Effector memory CD8-positive, alpha-beta T cell (primary cell): Measurements from ENCODE around the gene OPCML.

Source experiments
- ATAC-seq: fragments of 150-1000 bp; cut with Tn5 transposase; replicated peaks from 2 replicates; pipeline ENCODE4 v1.10.0; 2021; ENCODE audit warnings: mild to moderate bottlenecking, moderate library complexity
- DNase-seq, 3 experiments: peaks; one replicate each; pipeline ENCODE4 v3.0.0; 2021
- H3K27ac Mint-ChIP-seq, 2 donors: one replicate each; pipeline ENCODE4 v1.8.0; 2022; ENCODE audit warnings: mild to moderate bottlenecking in 2 of 2, mixed read lengths in 2 of 2, moderate library complexity in 2 of 2
- H3K27me3 Mint-ChIP-seq, 2 donors: one replicate each; pipeline ENCODE4 v1.8.0; 2022; ENCODE audit warnings: mixed read lengths in 2 of 2
- H3K36me3 Mint-ChIP-seq: one replicate; pipeline ENCODE4 v1.8.0; 2022; ENCODE audit warnings: mild to moderate bottlenecking, moderate library complexity, mixed read lengths; ENCODE audit not compliant: insufficient read depth
- H3K4me1 Mint-ChIP-seq, 2 donors: one replicate each; pipeline ENCODE4 v1.8.0; 2022; ENCODE audit warnings: low read depth in 2 of 2, mixed read lengths in 2 of 2
- H3K4me3 Mint-ChIP-seq, 2 donors: one replicate each; pipeline ENCODE4 v1.8.0; 2022; ENCODE audit warnings: mild to moderate bottlenecking in 2 of 2, mixed read lengths in 2 of 2, moderate library complexity in 2 of 2
- H3K9me3 Mint-ChIP-seq, 2 donors: one replicate each; pipeline ENCODE4 v1.8.0; 2022; ENCODE audit warnings: mixed read lengths in 2 of 2

The OPCML gene

DNA sequence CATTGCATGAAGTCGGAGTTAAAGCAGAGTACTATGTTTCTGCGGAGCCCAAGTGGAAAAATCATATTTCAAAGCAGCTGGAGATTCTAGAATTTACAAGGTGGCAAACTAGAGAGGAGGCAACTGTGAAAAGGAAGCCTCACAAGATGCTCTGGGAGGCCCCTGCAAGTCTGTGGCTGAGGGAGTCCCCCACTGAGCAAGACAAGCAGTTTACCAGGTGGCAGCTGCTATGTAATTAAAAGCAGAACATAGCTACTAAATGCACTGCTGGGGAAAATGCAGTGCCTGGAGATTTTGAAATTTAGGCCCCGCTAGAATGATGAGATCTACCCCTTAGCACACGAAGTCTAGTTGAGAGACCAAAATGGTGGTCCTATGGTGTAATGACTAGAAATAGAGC lies 728.0 kb downstream of the OPCML start:
- DNase-seq: no peak
- no peaks in the 10 kb centered on the region for H3K36me3 Mint-ChIP-seq
- ATAC-seq: no peak
- H3K27ac Mint-ChIP-seq: no peak overlapping the region
- no peaks in the 10 kb centered on the region for H3K4me1 Mint-ChIP-seq
- H3K27me3 Mint-ChIP-seq: peaks cover 0 to 16% of the 10 kb centered on the region in 2 donors
- H3K4me3 Mint-ChIP-seq: no peak overlapping the region
- peaks cover 0 to 5% of the 10 kb centered on the region in 2 donors for H3K9me3 Mint-ChIP-seq

- no peak for ATAC-seq
- H3K4me1 Mint-ChIP-seq: no peaks in the 10 kb centered on the region
- no peak overlapping the region for H3K4me3 Mint-ChIP-seq
Observed at GRCh38 chr11:132803436-132803835, 728.9 kb downstream of the OPCML start.

DNA sequence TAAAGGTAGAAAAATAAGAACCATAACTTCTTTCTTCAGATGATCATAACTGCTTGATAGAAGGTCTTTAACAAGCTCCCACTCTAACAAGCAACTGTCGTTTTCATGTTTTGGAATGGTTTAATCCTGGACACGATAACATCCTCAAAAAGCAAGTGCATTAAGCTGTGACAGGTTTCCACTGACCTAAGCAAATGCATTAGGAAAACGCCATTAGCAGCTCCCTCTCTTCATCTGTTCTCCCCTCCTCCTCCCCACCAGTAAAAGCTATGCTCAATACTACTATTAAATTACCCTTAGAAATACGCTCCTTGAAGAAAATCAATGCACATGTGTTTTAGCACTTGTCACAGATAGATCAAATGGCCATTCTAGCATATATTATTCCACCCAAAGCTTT lies 729.4 kb downstream of the OPCML start:
- Mint-ChIP-seq H3K27me3 (peaks cover 0 to 16% of the 10 kb centered on the region in 2 donors), H3K27ac (no peak overlapping the region), H3K36me3 (no peaks in the 10 kb centered on the region), H3K4me3 (no peak overlapping the region), H3K4me1 (no peaks in the 10 kb centered on the region), H3K9me3 (peaks cover 0 to 6% of the 10 kb centered on the region in 2 donors)
- no peak for DNase-seq
- ATAC-seq: no peak

More at GRCh38 chr11:132803436-132803835, 728.9 kb downstream of the OPCML start:
- DNase-seq: no peak
- Mint-ChIP-seq H3K36me3 (no peaks in the 10 kb centered on the region), H3K9me3 (peaks cover 0 to 6% of the 10 kb centered on the region in 2 donors), H3K27ac (no peak overlapping the region), H3K27me3 (peaks cover 0 to 16% of the 10 kb centered on the region in 2 donors)

DNA sequence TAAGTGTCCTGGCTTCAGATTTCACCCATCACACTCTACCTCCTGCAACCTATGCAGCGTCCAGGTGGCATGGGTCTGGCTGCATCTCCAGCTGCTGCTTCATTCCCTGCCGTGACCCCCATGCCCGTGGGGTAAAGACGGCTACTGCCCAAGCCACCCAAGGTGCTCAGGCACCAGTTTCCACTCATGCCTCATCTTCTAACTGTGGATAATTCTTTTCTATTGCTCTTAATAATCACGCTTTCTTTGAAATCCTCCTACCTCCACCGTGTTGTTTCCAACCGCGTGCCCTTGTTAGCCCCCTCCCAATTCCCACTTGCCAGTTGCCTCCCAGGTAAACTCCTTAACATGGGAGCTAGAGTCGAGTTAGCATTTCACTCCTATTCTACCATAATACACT lies 738.5 kb downstream of the OPCML start:
- H3K27ac Mint-ChIP-seq: no peak overlapping the region
- no peaks in the 10 kb centered on the region for H3K36me3 Mint-ChIP-seq
- DNase-seq: no peak
- H3K4me3 Mint-ChIP-seq: no peak overlapping the region
- peaks cover 0 to 7% of the 10 kb centered on the region in 2 donors for H3K27me3 Mint-ChIP-seq
- no peaks in the 10 kb centered on the region for H3K4me1 Mint-ChIP-seq
- peaks cover 0 to 4% of the 10 kb centered on the region in 2 donors for H3K9me3 Mint-ChIP-seq
- ATAC-seq: no peak

GRCh38 chr11:132792341-132793140 lies 739.8 kb downstream of the OPCML start:
- no peak overlapping the region for H3K27ac Mint-ChIP-seq
- no peak for DNase-seq
- no peaks in the 10 kb centered on the region for H3K36me3 Mint-ChIP-seq
- H3K9me3 Mint-ChIP-seq: peaks cover 0 to 4% of the 10 kb centered on the region in 2 donors
- H3K27me3 Mint-ChIP-seq: peaks cover 0 to 7% of the 10 kb centered on the region in 2 donors
- ATAC-seq: no peak
- no peaks in the 10 kb centered on the region for H3K4me1 Mint-ChIP-seq
- no peak overlapping the region for H3K4me3 Mint-ChIP-seq

DNA sequence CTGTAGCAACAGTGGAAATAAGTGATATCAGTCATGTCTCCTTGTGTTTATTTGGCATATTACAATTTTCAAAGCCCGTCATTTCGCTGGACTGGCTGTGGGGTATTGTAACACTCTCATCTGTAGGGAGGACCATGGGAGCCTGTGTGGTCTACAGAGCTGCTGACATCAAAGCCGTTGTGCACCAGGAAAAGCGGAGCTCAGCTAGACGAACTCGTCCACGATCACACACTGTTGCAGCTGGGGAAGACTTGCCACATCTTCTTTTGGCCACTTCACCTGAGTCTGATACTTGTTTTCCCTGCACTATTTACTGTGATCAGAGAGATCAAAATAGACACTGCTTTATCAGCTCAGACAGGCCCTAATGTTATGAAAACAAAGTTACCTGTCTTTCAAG lies 741.3 kb downstream of the OPCML start:
- no peaks in the 10 kb centered on the region for H3K36me3 Mint-ChIP-seq
- no peak for ATAC-seq

DNA sequence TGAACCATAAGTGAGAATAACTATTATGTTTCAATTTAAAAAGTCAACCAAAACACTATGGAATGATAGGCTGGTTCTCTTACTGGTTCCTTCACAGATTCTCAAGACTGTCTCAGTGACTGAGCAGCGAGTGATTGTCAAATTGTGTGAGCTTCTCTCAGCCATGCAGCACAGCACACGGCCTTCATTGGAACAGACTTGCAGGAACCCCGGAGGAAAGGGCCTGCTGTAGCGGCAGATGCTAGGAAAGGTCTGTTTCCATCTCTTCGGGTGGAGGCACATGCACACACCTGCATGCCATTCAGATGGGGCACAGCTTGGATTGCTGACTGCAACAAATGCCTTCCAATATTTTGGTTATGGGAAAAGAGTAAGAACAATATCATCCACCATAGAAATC lies 741.8 kb downstream of the OPCML start:
- Mint-ChIP-seq H3K27ac (no peak overlapping the region), H3K9me3 (peaks cover 0 to 4% of the 10 kb centered on the region in 2 donors), H3K36me3 (no peaks in the 10 kb centered on the region), H3K4me1 (no peaks in the 10 kb centered on the region), H3K4me3 (no peak overlapping the region), H3K27me3 (peaks cover 0 to 7% of the 10 kb centered on the region in 2 donors)
- DNase-seq (no peak), ATAC-seq (no peak)

More for the DNA sequence above, 741.3 kb downstream of the OPCML start:
- H3K4me3 Mint-ChIP-seq: no peak overlapping the region
- H3K27ac Mint-ChIP-seq: no peak overlapping the region
- H3K4me1 Mint-ChIP-seq: no peaks in the 10 kb centered on the region
- peaks cover 0 to 7% of the 10 kb centered on the region in 2 donors for H3K27me3 Mint-ChIP-seq
- DNase-seq: no peak
- peaks cover 0 to 4% of the 10 kb centered on the region in 2 donors for H3K9me3 Mint-ChIP-seq

DNA sequence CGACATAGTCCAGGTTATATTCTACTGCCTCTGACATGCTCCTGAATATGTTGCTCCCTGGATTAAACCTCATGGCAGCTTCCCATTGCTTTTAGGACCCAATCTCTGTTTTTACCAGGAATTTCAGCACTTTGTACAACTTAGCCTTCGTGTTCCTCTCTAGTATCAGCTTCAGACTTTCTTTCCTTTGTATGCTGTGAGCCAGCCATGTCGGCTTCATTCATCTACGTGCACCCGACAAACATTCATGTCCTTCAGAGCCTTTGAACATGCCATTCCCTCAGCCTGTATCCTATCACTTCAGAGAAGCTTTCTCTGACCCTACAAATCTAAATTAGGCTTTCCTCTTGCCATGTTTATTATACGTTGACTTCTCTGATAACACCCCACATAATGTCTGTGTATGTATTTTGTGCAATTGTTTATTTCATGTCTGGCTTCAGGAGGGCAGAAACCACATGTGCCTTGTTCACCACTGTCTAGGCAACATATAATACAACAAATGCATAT lies 743.4 kb downstream of the OPCML start:
- no peak overlapping the region for H3K27ac Mint-ChIP-seq
- no peaks in the 10 kb centered on the region for H3K27me3 Mint-ChIP-seq
- no peaks in the 10 kb centered on the region for H3K4me1 Mint-ChIP-seq
- peaks cover 0 to 2% of the 10 kb centered on the region in 2 donors for H3K9me3 Mint-ChIP-seq
- no peaks in the 10 kb centered on the region for H3K36me3 Mint-ChIP-seq
- no peak overlapping the region for H3K4me3 Mint-ChIP-seq
- DNase-seq (no peak), ATAC-seq (no peak)

DNA sequence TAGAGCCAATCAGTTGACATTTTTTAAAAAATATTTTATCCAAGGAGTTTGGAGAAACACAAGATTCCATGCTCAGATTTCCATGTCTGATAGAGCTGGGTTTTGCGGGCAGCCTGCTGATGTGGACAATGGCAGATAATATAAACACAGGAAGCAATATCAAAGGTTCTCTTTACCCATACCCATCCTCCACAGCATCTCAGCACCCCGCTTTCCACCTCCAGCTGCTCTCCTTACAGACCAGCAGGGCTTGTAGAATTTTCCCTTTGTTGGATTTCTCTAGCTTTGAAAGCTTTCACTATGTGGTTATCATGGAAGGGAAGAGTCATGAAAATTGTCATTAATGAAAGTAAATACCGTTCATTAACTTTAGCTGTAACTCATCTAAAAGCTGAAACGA lies 746.4 kb downstream of the OPCML start:
- Mint-ChIP-seq H3K4me1 (no peaks in the 10 kb centered on the region), H3K4me3 (no peak overlapping the region), H3K27me3 (no peaks in the 10 kb centered on the region), H3K36me3 (no peaks in the 10 kb centered on the region), H3K27ac (no peak overlapping the region), H3K9me3 (peaks cover 0 to 2% of the 10 kb centered on the region in 2 donors)
- DNase-seq (no peak), ATAC-seq (no peak)

GRCh38 chr11:132784441-132784840 lies 747.9 kb downstream of the OPCML start:
- H3K4me1 Mint-ChIP-seq: no peaks in the 10 kb centered on the region
- H3K9me3 Mint-ChIP-seq: peaks cover 0 to 2% of the 10 kb centered on the region in 2 donors
- no peak overlapping the region for H3K27ac Mint-ChIP-seq
- no peaks in the 10 kb centered on the region for H3K36me3 Mint-ChIP-seq
- no peak for ATAC-seq
- DNase-seq: no peak
- no peak overlapping the region for H3K4me3 Mint-ChIP-seq
- no peaks in the 10 kb centered on the region for H3K27me3 Mint-ChIP-seq

- DNase-seq: no peak
- no peak for ATAC-seq
- Mint-ChIP-seq H3K9me3 (peaks cover 0 to 2% of the 10 kb centered on the region in 2 donors), H3K27me3 (no peaks in the 10 kb centered on the region), H3K4me1 (no peaks in the 10 kb centered on the region), H3K4me3 (no peak overlapping the region), H3K27ac (no peak overlapping the region), H3K36me3 (no peaks in the 10 kb centered on the region)
Observed at GRCh38 chr11:132782102-132782501, 750.2 kb downstream of the OPCML start.

DNA sequence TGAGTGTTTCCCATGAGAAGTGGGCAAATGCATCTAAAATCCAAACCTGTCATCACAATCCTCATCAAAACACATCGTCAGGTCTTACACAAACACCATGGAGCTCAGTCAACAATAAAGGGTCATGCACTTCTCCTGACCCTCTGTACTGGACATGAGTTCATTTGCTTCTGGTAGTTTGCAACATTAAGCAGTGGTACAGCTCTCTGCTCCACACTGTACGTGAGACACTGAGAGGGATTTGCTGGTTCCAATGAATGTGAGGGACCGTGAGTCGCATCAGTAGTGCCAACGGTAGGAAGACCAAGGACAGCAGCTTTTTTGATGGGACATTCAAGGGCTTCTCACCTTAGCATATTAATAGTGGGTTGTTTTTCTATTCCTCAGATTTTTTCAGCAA lies 752.3 kb downstream of the OPCML start:
- Mint-ChIP-seq H3K4me1 (no peaks in the 10 kb centered on the region), H3K36me3 (no peaks in the 10 kb centered on the region), H3K27me3 (no peaks in the 10 kb centered on the region), H3K9me3 (peaks cover 0 to 2% of the 10 kb centered on the region in 2 donors), H3K27ac (no peak overlapping the region), H3K4me3 (no peak overlapping the region)
- DNase-seq: no peak
- ATAC-seq: no peak

- Mint-ChIP-seq H3K27me3 (no peaks in the 10 kb centered on the region), H3K36me3 (no peaks in the 10 kb centered on the region), H3K4me1 (no peaks in the 10 kb centered on the region), H3K27ac (no peak overlapping the region), H3K4me3 (no peak overlapping the region), H3K9me3 (no peaks in the 10 kb centered on the region)
- ATAC-seq: no peak
- no peak for DNase-seq
Observed at GRCh38 chr11:132779497-132779896, 752.8 kb downstream of the OPCML start.
